Activated CD4-positive, alpha-beta memory T cell treated with anti-CD3 and anti-CD28 coated beads, Interleukin-2, amount 10 ng/mL, durations not matched to agents 7 days and 5 days (primary cell): Measurements from ENCODE around the gene MACF1. TPM values are rescaled to one million over a fixed set of nuclear protein-coding genes. Genes with fewer than 3 reads are reported as not detected.

ENCODE experiments used
- CTCF ChIA-PET: fragments of 350-600 bp; sonication (Branson Sonifier 250); formaldehyde crosslinking; loops from one replicate; lab custom pipeline; 2021; ENCODE audit warnings: antibody characterized with exemption, inconsistent platforms; lab: Charles Lee
- POLR2A ChIA-PET: fragments of 350-600 bp; sonication (Branson Sonifier 250); formaldehyde crosslinking; loops from one replicate; lab custom pipeline; 2021; ENCODE audit warnings: antibody characterized with exemption; lab: Charles Lee
- DNase-seq: peaks from one replicate; pipeline ENCODE4 v3.0.0-alpha.2; 2020
- H3K27ac Mint-ChIP-seq: one replicate; pipeline ENCODE4 v1.8.0; 2021; ENCODE audit warnings: mild to moderate bottlenecking, mixed read lengths
- H3K27me3 Mint-ChIP-seq: one replicate; pipeline ENCODE4 v1.8.0; 2021; ENCODE audit warnings: mixed read lengths
- H3K36me3 Mint-ChIP-seq: one replicate; pipeline ENCODE4 v1.8.0; 2021; ENCODE audit warnings: low read depth, mixed read lengths
- H3K4me1 Mint-ChIP-seq: one replicate; pipeline ENCODE4 v1.8.0; 2021; ENCODE audit warnings: mixed read lengths
- H3K4me3 Mint-ChIP-seq: one replicate; pipeline ENCODE4 v1.8.0; 2021; ENCODE audit warnings: mild to moderate bottlenecking, mixed read lengths
- H3K9me3 Mint-ChIP-seq: one replicate; pipeline ENCODE4 v1.8.0; 2021; ENCODE audit warnings: mixed read lengths
- total RNA-seq, 2 experiments: library from RNA; stranded (reverse); gene quantifications; one replicate each; pipeline ENCODE4 v1.2.3, GENCODE V29; 2021

The MACF1 gene
- total RNA-seq, 2 experiments from 2014 or later: 345 to 381 TPM

DNA sequence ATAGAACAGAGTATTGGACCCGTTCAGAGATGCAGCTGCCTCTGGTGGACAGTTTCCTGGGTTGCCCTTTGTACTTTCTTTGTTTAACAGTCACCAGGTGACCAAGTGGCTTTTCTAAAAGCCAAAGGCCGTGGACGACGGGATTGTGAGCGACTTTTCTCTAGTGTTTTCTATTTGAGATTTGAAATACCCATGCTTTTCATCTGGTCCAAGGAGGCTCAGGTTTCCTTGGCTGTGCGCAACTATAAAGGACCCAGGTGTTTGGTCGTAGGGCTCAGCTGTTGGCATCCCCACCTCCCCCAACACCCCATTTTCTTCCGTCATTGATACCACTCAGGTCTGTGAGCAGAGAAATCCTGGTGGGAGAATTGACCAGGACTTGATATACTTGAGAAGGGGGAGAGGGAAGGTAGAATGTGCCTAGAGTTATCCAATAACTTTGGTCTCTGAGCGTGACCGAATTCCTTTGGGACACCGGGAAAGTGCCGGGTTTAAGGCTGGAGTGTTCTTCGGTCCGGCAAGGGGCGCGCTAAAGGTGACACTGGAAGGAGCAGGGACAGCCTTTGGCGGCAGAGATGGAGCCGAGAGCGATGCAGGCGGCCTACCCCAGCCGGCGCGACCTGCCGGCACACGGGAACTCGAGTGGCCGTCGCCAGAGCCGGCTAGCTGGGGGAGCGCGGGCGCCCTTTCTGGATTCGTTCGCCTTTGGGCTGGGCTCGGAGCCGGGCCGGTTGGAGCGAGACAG lies 203.6 kb downstream of the MACF1 start:
- peaks cover 38% of the 10 kb centered on the region for H3K36me3 Mint-ChIP-seq
- CTCF ChIA-PET: interaction anchor here (1.3 kb wide), 1 partner anchor 32 kb away, joined by 3 read pairs; no protein-coding TSS in a partner anchor
- H3K9me3 Mint-ChIP-seq: no peaks in the 10 kb centered on the region
- H3K4me3 Mint-ChIP-seq: peak overlapping the region; percentile 81
- H3K27me3 Mint-ChIP-seq: no peaks in the 10 kb centered on the region
- H3K4me1 Mint-ChIP-seq: peaks cover 59% of the 10 kb centered on the region
- POLR2A ChIA-PET: interaction anchor here (4.0 kb wide), 1 partner anchor 13 kb away, joined by 14 read pairs; no protein-coding TSS in a partner anchor
- H3K27ac Mint-ChIP-seq: no peak overlapping the region
- no peak for DNase-seq

GRCh38 chr1:39408641-39409054 lies 204.2 kb downstream of the MACF1 start:
- ChIA-PET POLR2A (interaction anchor here (1.5 to 4.0 kb wide), 2 partner anchors 14 to 631 kb away, joined by 3 to 14 read pairs; partner anchors contain the start of gene CAP1), CTCF (interaction anchor here (2.6 kb wide), 1 partner anchor 217 kb away, joined by 16 read pairs; no protein-coding TSS in a partner anchor)
- H3K36me3 Mint-ChIP-seq: peaks cover 34% of the 10 kb centered on the region
- peaks cover 57% of the 10 kb centered on the region for H3K4me1 Mint-ChIP-seq
- no peak overlapping the region for H3K27ac Mint-ChIP-seq
- no peaks in the 10 kb centered on the region for H3K9me3 Mint-ChIP-seq
- H3K27me3 Mint-ChIP-seq: no peaks in the 10 kb centered on the region
- peak overlapping the region; percentile 81 for H3K4me3 Mint-ChIP-seq
- peak; percentile 83 for DNase-seq

GRCh38 chr1:39409055-39409816 lies 204.7 kb downstream of the MACF1 start:
- DNase-seq: no peak
- Mint-ChIP-seq H3K9me3 (no peaks in the 10 kb centered on the region), H3K27ac (no peak overlapping the region), H3K4me3 (peak overlapping the region; percentile 52), H3K4me1 (peaks cover 57% of the 10 kb centered on the region), H3K36me3 (peaks cover 36% of the 10 kb centered on the region), H3K27me3 (no peaks in the 10 kb centered on the region)
- POLR2A ChIA-PET: interaction anchor here (1.2 to 4.0 kb wide), 4 partner anchors 11 to 631 kb away, joined by 3 to 14 read pairs (median 5); partner anchors contain the start of gene CAP1
- CTCF ChIA-PET: interaction anchor here (2.0 to 2.8 kb wide), 5 partner anchors 8 to 311 kb away, joined by 6 to 16 read pairs (median 14); no protein-coding TSS in a partner anchor

DNA sequence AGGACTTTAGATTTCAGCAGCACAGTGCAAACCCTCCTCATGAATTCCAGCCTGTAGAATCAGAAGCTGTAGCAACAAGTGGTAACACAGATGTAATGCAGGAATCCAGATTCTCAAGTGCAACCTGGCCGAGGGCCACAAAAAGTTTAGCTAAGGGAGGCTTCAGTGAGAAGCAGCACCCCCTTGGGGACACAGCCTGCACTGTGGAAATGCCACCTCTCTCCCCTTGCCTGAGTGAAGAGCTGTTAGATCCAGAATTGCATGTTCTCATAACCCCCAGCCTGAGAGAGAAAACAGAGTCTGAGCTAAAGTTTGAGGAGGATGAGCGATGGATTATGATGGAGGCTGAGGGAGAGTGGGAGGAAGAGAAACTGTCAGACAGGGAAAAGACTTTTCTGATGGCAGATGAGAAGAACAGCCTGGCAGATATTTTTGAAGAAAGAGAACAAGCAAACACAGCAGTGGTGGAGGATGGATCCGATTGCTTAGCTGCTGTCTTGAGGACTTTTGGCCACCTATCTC lies 206.5 kb downstream of the MACF1 start:
- DNase-seq: peak; percentile 50
- Mint-ChIP-seq H3K4me1 (peaks cover 43% of the 10 kb centered on the region), H3K27me3 (no peaks in the 10 kb centered on the region), H3K36me3 (peaks cover 34% of the 10 kb centered on the region), H3K27ac (no peak overlapping the region), H3K4me3 (no peak overlapping the region), H3K9me3 (no peaks in the 10 kb centered on the region)
- ChIA-PET CTCF (interaction anchor here (0.7 to 2.8 kb wide), 18 partner anchors 9 to 312 kb away, joined by 3 to 16 read pairs (median 5); no protein-coding TSS in a partner anchor), POLR2A (interaction anchor here (0.7 to 4.0 kb wide), 9 partner anchors 12 to 205 kb away, joined by 3 to 14 read pairs (median 3); no protein-coding TSS in a partner anchor)

DNA sequence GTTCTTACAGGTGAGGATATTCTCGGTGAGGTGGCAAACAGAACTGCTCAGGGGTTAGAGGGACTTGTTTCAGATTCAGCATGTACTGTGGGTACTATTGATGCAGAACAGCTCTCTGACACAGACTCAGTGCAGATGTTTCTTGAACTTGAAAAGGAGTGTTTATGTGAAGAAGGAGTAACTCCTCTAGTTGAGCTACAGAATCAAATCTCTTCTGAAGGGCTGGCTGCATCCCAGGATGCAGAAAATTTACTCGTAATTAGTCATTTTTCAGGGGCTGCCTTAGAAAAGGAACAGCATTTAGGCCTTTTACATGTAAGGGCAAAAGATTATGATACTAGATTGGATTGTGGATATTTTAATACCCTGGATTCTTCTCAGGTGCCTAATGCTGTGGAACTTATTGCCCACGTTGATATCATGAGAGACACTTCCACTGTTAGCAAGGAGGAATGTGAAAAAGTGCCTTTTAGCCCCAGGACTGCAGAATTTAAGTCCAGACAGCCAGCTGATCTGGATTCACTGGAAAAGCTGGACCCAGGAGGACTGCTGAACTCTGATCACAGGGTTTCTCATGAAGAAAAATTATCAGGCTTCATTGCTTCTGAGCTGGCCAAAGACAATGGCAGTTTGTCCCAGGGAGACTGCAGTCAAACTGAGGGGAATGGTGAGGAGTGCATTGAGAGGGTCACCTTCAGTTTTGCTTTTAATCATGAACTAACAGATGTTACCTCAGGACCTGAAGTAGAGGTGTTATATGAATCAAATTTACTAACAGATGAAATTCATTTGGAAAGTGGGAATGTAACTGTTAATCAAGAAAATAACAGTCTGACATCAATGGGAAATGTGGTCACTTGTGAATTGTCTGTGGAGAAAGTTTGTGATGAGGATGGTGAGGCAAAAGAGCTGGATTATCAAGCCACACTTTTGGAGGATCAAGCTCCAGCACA lies 207.3 kb downstream of the MACF1 start:
- CTCF ChIA-PET: interaction anchor here (0.6 to 2.8 kb wide), 19 partner anchors 8 to 410 kb away, joined by 3 to 16 read pairs (median 5); no protein-coding TSS in a partner anchor

GRCh38 chr1:39412892-39413291 lies 208.4 kb downstream of the MACF1 start:
- peaks cover 29% of the 10 kb centered on the region for H3K4me1 Mint-ChIP-seq
- ChIA-PET CTCF (interaction anchor here (1.1 to 1.7 kb wide), 2 partner anchors 12 to 13 kb away, joined by 3 to 5 read pairs; no protein-coding TSS in a partner anchor), POLR2A (no interaction called here)
- no peak overlapping the region for H3K4me3 Mint-ChIP-seq
- DNase-seq: no peak
- H3K9me3 Mint-ChIP-seq: no peaks in the 10 kb centered on the region
- peaks cover 37% of the 10 kb centered on the region for H3K36me3 Mint-ChIP-seq
- H3K27ac Mint-ChIP-seq: no peak overlapping the region
- no peaks in the 10 kb centered on the region for H3K27me3 Mint-ChIP-seq

More for the DNA sequence above, 207.3 kb downstream of the MACF1 start:
- peaks cover 40% of the 10 kb centered on the region for H3K4me1 Mint-ChIP-seq
- POLR2A ChIA-PET: interaction anchor here (1.0 to 4.0 kb wide), 4 partner anchors 13 to 24 kb away, joined by 3 to 14 read pairs (median 4); no protein-coding TSS in a partner anchor
- H3K27ac Mint-ChIP-seq: no peak overlapping the region
- H3K9me3 Mint-ChIP-seq: no peaks in the 10 kb centered on the region
- DNase-seq: no peak
- H3K4me3 Mint-ChIP-seq: no peak overlapping the region
- H3K27me3 Mint-ChIP-seq: no peaks in the 10 kb centered on the region
- H3K36me3 Mint-ChIP-seq: peaks cover 34% of the 10 kb centered on the region

DNA sequence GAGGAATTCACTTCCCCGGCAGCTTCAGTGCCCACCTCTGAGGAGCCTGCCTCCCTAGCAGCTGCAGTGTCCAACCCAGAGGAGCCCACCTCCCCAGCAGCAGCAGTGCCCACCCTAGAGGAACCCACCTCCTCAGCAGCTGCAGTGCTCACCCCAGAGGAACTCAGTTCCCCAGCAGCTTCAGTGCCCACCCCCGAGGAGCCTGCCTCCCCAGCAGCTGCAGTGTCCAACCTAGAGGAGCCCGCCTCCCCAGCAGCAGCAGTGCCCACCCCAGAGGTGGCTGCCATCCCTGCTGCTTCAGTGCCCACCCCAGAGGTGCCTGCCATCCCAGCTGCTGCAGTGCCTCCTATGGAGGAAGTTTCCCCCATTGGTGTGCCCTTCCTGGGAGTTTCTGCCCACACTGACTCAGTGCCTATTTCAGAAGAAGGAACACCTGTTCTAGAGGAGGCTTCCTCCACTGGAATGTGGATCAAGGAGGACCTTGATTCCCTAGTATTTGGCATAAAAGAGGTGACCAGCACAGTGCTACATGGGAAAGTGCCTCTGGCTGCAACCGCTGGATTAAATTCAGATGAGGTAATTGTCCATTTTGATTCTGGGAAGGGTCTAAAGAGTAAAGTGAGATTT lies 209.5 kb downstream of the MACF1 start:
- ChIA-PET POLR2A (no interaction called here), CTCF (no interaction called here)
- no peak overlapping the region for H3K27ac Mint-ChIP-seq
- no peak overlapping the region for H3K4me3 Mint-ChIP-seq
- H3K4me1 Mint-ChIP-seq: peaks cover 25% of the 10 kb centered on the region
- no peaks in the 10 kb centered on the region for H3K27me3 Mint-ChIP-seq
- peaks cover 39% of the 10 kb centered on the region for H3K36me3 Mint-ChIP-seq
- H3K9me3 Mint-ChIP-seq: no peaks in the 10 kb centered on the region
- DNase-seq: no peak

- Mint-ChIP-seq H3K4me1 (peaks cover 14% of the 10 kb centered on the region), H3K9me3 (no peaks in the 10 kb centered on the region), H3K4me3 (no peak overlapping the region), H3K36me3 (peaks cover 34% of the 10 kb centered on the region), H3K27ac (no peak overlapping the region), H3K27me3 (no peaks in the 10 kb centered on the region)
- POLR2A ChIA-PET: no interaction called here
- DNase-seq: no peak
- CTCF ChIA-PET: no interaction called here
Measured at GRCh38 chr1:39415553-39415952, 211.1 kb downstream of the MACF1 start.

- Mint-ChIP-seq H3K9me3 (no peaks in the 10 kb centered on the region), H3K36me3 (peaks cover 36% of the 10 kb centered on the region), H3K4me3 (no peak overlapping the region), H3K4me1 (peaks cover 10% of the 10 kb centered on the region), H3K27me3 (no peaks in the 10 kb centered on the region), H3K27ac (no peak overlapping the region)
- DNase-seq: no peak
- ChIA-PET CTCF (no interaction called here), POLR2A (interaction anchor here (0.8 kb wide), 1 partner anchor 25 kb away, joined by 3 read pairs; no protein-coding TSS in a partner anchor)
Measured at GRCh38 chr1:39416609-39417008, 212.1 kb downstream of the MACF1 start.

DNA sequence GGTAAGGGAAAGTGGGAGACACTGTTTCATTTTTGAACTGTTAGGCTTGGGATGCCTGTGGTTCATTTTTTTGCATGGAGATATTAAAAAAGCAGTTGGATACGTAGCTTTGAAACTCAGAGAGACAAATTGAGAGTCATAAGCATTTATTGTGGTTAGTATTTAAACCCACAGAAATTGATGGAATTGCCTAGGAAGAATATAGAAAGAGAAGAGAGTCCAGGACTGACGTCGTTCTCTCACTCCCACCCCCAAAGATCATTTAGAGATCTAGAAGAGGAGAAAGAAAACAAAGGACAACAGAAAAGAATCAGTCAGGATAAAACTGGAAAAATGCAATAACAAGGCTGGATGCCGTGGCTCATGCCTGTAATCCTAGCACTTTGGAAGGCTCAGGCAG lies 213.7 kb downstream of the MACF1 start:
- Mint-ChIP-seq H3K4me1 (peaks cover 8% of the 10 kb centered on the region), H3K27ac (no peak overlapping the region), H3K36me3 (peaks cover 40% of the 10 kb centered on the region), H3K27me3 (no peaks in the 10 kb centered on the region), H3K9me3 (no peaks in the 10 kb centered on the region), H3K4me3 (no peak overlapping the region)
- POLR2A ChIA-PET: no interaction called here
- DNase-seq: no peak
- CTCF ChIA-PET: interaction anchor here (0.6 kb wide), 1 partner anchor 73 kb away, joined by 3 read pairs; the partner anchor contains the start of gene BMP8A

DNA sequence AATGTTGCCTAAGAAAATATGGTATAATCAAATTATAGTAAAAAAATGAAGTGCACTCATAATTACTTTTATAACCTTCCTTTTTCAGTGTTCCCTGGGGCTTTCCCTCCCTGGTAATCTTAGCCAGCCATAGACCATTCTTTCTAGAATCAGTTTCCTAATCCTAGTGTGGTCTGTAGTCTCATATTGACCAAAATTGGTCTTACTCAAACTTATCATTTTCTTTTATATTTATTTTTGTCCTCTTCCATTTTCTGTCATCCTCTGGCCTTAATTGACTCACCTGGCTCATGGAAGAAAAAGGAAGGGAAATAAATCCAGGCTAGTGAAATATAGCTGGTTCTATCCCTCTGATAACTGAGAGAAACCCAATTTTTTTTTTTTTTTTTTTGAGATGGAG lies 216.0 kb downstream of the MACF1 start:
- no peak overlapping the region for H3K27ac Mint-ChIP-seq
- peaks cover 48% of the 10 kb centered on the region for H3K36me3 Mint-ChIP-seq
- no peak for DNase-seq
- no peaks in the 10 kb centered on the region for H3K27me3 Mint-ChIP-seq
- H3K4me1 Mint-ChIP-seq: peaks cover 13% of the 10 kb centered on the region
- CTCF ChIA-PET: interaction anchor here (0.9 to 1.8 kb wide), 3 partner anchors 9 to 23 kb away, joined by 3 to 9 read pairs (median 4); no protein-coding TSS in a partner anchor
- H3K9me3 Mint-ChIP-seq: no peaks in the 10 kb centered on the region
- no peak overlapping the region for H3K4me3 Mint-ChIP-seq
- POLR2A ChIA-PET: no interaction called here
